Measurements from ENCODE around the gene BDH1. TPM values are rescaled to one million over a fixed set of nuclear protein-coding genes. Genes with fewer than 3 reads are reported as not detected.
A peak's percentile ranks its signal among the peaks of the same experiment; 100 is the strongest.

The BDH1 gene
- total and polyA plus RNA-seq, 2 of the 8 experiments (the other 6 are each of a cell fraction or from before 2014, with no cell fraction given): 27.2 to 28.1 TPM

- no peak overlapping the region for H2BK20ac ChIP-seq (ENCODE audit: low read length)
- peak overlapping the region; percentile 40; the same call in 1 of the 2 replicates for H4K8ac ChIP-seq (ENCODE audit: extremely low read depth, insufficient read depth, low read length)
- peak overlapping the region; percentile 74 for H3K4ac ChIP-seq (replicated peaks; ENCODE audit: insufficient read length, low read depth, low read length)
- no peaks in the 10 kb centered on the region for H3K27me3 ChIP-seq (replicated peaks in 1 of 4; ENCODE audit: control insufficient read depth in 3 of 4, extremely low read depth in 1 of 4, insufficient read depth in 3 of 4, low read length in 3 of 4)
- H2BK12ac ChIP-seq (ENCODE audit: low read depth, low read length): peak overlapping the region; percentile 35; the same call in 1 of the 2 replicates
- no peak overlapping the region for H3K9ac ChIP-seq (replicated peaks in 1 of 4; ENCODE audit: extremely low read depth in 1 of 4, low read depth in 3 of 4, low read length in 3 of 4)
- H3K4me1 ChIP-seq (replicated peaks in 1 of 4; ENCODE audit: control insufficient read depth in 3 of 4, insufficient read depth in 4 of 4, low read length in 3 of 4): peaks cover 0 to 6% (median 2%) of the 10 kb centered on the region in 4 experiments; a peak in 2 of 7 replicates
- no peak overlapping the region for H3K4me3 ChIP-seq (ENCODE audit: extremely low read depth in 1 of 4, insufficient read depth in 2 of 4, low read depth in 3 of 4, low read length in 4 of 4)
- H2BK5ac ChIP-seq (ENCODE audit: low read depth, low read length): no peak overlapping the region; the same call in 1 of the 2 replicates
- no peaks in the 10 kb centered on the region for H3K23me2 ChIP-seq (ENCODE audit: low read depth, low read length)
- no peak overlapping the region for H4K91ac ChIP-seq (replicated peaks; ENCODE audit: insufficient read length, low read length)
- H3K4me2 ChIP-seq (ENCODE audit: insufficient read depth in 1 of 2, low read depth in 2 of 2, low read length in 2 of 2): peak overlapping the region in 1 of 2 experiments; percentile 28; a peak in 1 of 4 replicates
- ChIA-PET CTCF (ENCODE audit: partially characterized antibody) (interaction anchor here (0.5 to 4.4 kb wide), 44 partner anchors 11 to 310 kb away, joined by 3 to 42 read pairs (median 4); no protein-coding TSS in a partner anchor), POLR2A (ENCODE audit: partially characterized antibody) (interaction anchor here (0.6 to 1.4 kb wide), 5 partner anchors 10 to 368 kb away, joined by 3 to 5 read pairs (median 3); partner anchors contain the start of gene BDH1)
- H3K18ac ChIP-seq (ENCODE audit: extremely low read depth, low read length): no peak overlapping the region; the same call in 1 of the 2 replicates
- no peak overlapping the region for H2BK120ac ChIP-seq (replicated peaks; ENCODE audit: low read depth, low read length)
- H3K79me1 ChIP-seq (ENCODE audit: low read depth, low read length): no peaks in the 10 kb centered on the region
- H3K23ac ChIP-seq (ENCODE audit: insufficient read length): no peak overlapping the region
- H2AK5ac ChIP-seq (ENCODE audit: low read depth, low read length): no peak overlapping the region
- H2BK15ac ChIP-seq (ENCODE audit: low read length): peak overlapping the region; percentile 77; the same call in 1 of the 2 replicates
- no peaks in the 10 kb centered on the region for H4K20me1 ChIP-seq (replicated peaks in 1 of 2; ENCODE audit: control insufficient read depth in 1 of 2, insufficient read depth in 2 of 2, low read length in 2 of 2)
- H3K36me3 ChIP-seq (ENCODE audit: control insufficient read depth in 2 of 4, insufficient read depth in 4 of 4, low read length in 3 of 4): peaks cover 0 to 4% (median 0%) of the 10 kb centered on the region in 4 experiments; a peak in 2 of 8 replicates
- DNase-seq (ENCODE audit: low read depth in 1 of 2, low spot score in 2 of 2) (peak; percentile 67 to 88), FAIRE-seq (no peak)
- no peaks in the 10 kb centered on the region for H3K79me2 ChIP-seq (ENCODE audit: control insufficient read depth in 1 of 2, insufficient read depth in 2 of 2, low read length in 2 of 2)
- H3K27ac ChIP-seq (ENCODE audit: low read depth, low read length): no peak overlapping the region
- WGBS, 2 experiments (ENCODE audit: extremely low coverage in 1 of 2, insufficient coverage in 1 of 2, insufficient read length in 1 of 2, insufficient replicate concordance in 2 of 2, low coverage in 1 of 2, low lambda C conversion rate in 2 of 2, missing lambda C conversion rate in 1 of 2): 57% methylated on average over 22 of the region's 22 CpGs; no CpG with 5 or more reads in 1 of the 2 experiments
- H3K9me3 ChIP-seq (ENCODE audit: insufficient read depth in 2 of 2, low read depth in 1 of 2, low read length in 1 of 2): peaks cover 6 to 17% of the 10 kb centered on the region in 2 experiments; a peak in 2 of 4 replicates
- no peak overlapping the region for H2AFZ ChIP-seq (ENCODE audit: low read length)
- H3K56ac ChIP-seq (replicated peaks; ENCODE audit: insufficient read length, low read depth, low read length): no peak overlapping the region
- H3K14ac ChIP-seq (ENCODE audit: insufficient read length): no peak overlapping the region
- no peak overlapping the region for H4K5ac ChIP-seq (ENCODE audit: insufficient read length, low read depth, low read length)
- TF ChIP-seq CTBP2 (IDR thresholded peaks at IDR 0.05; ENCODE audit: borderline replicate concordance, insufficient read depth, insufficient read length, low read length) (no peak), BRCA1 (IDR thresholded peaks at IDR 0.05; ENCODE audit: low read depth, low read length) (no peak), ATF3 (IDR thresholded peaks at IDR 0.05; ENCODE audit: insufficient read depth, low read depth, low read length) (no peak), EP300 (IDR thresholded peaks at IDR 0.05; ENCODE audit: borderline replicate concordance in 1 of 2, low read depth in 2 of 2, low read length in 2 of 2) (no peak), MAFK (IDR thresholded peaks at IDR 0.05; ENCODE audit: low read depth, low read length) (no peak), TAF1 (IDR thresholded peaks at IDR 0.05; ENCODE audit: low read depth, low read length) (no peak), SRF (IDR thresholded peaks at IDR 0.05; ENCODE audit: low read depth, low read length) (no peak)
- TF ChIP-seq, protein P1, sequence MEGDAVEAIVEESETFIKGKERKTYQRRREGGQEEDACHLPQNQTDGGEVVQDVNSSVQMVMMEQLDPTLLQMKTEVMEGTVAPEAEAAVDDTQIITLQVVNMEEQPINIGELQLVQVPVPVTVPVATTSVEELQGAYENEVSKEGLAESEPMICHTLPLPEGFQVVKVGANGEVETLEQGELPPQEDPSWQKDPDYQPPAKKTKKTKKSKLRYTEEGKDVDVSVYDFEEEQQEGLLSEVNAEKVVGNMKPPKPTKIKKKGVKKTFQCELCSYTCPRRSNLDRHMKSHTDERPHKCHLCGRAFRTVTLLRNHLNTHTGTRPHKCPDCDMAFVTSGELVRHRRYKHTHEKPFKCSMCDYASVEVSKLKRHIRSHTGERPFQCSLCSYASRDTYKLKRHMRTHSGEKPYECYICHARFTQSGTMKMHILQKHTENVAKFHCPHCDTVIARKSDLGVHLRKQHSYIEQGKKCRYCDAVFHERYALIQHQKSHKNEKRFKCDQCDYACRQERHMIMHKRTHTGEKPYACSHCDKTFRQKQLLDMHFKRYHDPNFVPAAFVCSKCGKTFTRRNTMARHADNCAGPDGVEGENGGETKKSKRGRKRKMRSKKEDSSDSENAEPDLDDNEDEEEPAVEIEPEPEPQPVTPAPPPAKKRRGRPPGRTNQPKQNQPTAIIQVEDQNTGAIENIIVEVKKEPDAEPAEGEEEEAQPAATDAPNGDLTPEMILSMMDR (IDR thresholded peaks at IDR 0.05; ENCODE audit: control extremely low read depth in 1 of 3, insufficient read depth in 1 of 3, low read depth in 1 of 3, low read length in 3 of 3): peak; percentile 84 to 94 (median 89)
Measured at GRCh38 chr3:197599089-197599765, 43.5 kb upstream of the BDH1 start.
